Right lobe of liver (tissue), 4 donors: ENCODE data around the gene NEK4.

Experiments
- POLR2A ChIP-seq: fragments of 450-650 bp; IDR thresholded peaks from one replicate; pipeline ENCODE4 v1.6.1; 2017; ENCODE audit warnings: antibody characterized with exemption, mild to moderate bottlenecking
- TF ChIP-seq, protein P1 (sequence below), 4 donors: fragments of 200-600 bp in 3 of 4; fragments of 450-650 bp in 1 of 4; IDR thresholded peaks; one replicate each; pipeline versions ENCODE4 v1.5.1 to v1.8.0; 2016 to 2022; ENCODE audit warnings: antibody characterized with exemption in 4 of 4, mild to moderate bottlenecking in 2 of 4
- donor health status: DM: no; HTN: no; CAD: no.
- donor health status: DM: no; HTN: no; CAD: no.
- donor health status: DM: no; HTN: yes; CAD: no.

DNA sequence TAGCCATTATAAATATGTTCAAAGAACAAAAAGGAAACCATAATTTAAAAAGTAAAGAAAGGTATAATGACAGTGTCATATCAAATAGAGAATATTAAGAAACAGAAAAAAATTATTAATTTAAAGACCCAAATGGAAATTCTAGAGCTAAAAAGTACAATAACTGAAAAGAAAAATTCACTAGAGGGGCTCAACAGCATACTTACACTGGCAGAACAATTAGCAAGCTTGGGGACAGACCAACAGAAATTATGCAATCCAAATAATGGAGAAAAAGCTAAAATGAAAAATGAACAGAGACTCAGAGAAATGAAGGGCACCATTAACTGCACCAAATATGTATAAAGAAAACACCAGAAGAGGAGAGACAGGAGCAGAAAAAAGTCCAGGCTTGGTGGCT is 51.1 kb downstream of the NEK4 start:
- TF ChIP-seq, protein P1, sequence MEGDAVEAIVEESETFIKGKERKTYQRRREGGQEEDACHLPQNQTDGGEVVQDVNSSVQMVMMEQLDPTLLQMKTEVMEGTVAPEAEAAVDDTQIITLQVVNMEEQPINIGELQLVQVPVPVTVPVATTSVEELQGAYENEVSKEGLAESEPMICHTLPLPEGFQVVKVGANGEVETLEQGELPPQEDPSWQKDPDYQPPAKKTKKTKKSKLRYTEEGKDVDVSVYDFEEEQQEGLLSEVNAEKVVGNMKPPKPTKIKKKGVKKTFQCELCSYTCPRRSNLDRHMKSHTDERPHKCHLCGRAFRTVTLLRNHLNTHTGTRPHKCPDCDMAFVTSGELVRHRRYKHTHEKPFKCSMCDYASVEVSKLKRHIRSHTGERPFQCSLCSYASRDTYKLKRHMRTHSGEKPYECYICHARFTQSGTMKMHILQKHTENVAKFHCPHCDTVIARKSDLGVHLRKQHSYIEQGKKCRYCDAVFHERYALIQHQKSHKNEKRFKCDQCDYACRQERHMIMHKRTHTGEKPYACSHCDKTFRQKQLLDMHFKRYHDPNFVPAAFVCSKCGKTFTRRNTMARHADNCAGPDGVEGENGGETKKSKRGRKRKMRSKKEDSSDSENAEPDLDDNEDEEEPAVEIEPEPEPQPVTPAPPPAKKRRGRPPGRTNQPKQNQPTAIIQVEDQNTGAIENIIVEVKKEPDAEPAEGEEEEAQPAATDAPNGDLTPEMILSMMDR (IDR thresholded peaks at IDR 0.05) = no peak
- no peak for TF ChIP-seq POLR2A
